Measurements from ENCODE around the gene RASGRF2. TPM values are rescaled to one million over a fixed set of nuclear protein-coding genes. Genes with fewer than 3 reads are reported as not detected.

Gene RASGRF2
- total RNA-seq, 2 experiments from 2014 or later: 0.06 to 0.13 TPM

GRCh38 chr5:81093536-81094196 lies 133.5 kb downstream of the RASGRF2 start:
- Histone ChIP-seq H3K36me3 (ENCODE audit: insufficient read depth, low read length) (no peaks in the 10 kb centered on the region), H3K4me1 (ENCODE audit: insufficient read depth, low read length, poor library complexity, severe bottlenecking) (no peaks in the 10 kb centered on the region), H4K20me1 (ENCODE audit: insufficient read depth, low read length) (no peaks in the 10 kb centered on the region), H3K79me2 (ENCODE audit: insufficient read depth, low read depth, low read length) (no peaks in the 10 kb centered on the region), H3K4me3 (ENCODE audit: low read depth, low read length, poor library complexity, severe bottlenecking) (no peak overlapping the region), H3K9me2 (ENCODE audit: insufficient read depth, low read length) (no peaks in the 10 kb centered on the region), H2AFZ (ENCODE audit: low read length) (0 out of 2 replicates have a peak overlapping the region, but pooled peaks have one; percentile 0), H3K4me2 (ENCODE audit: low read length) (no peak overlapping the region), H3K27ac (ENCODE audit: low read depth, low read length, poor library complexity, severe bottlenecking) (no peak overlapping the region), H3K9me3 (ENCODE audit: low read length) (no peaks in the 10 kb centered on the region)
- no peak for DNase-seq (ENCODE audit: low spot score)
- ChIA-PET POLR2A (interaction anchor here (0.5 kb wide), 2 partner anchors 20 to 499 kb away, joined by 3 to 4 read pairs; no protein-coding TSS in a partner anchor), CTCF (ENCODE audit: unreplicated experiment) (no interaction called here)
- no TSS peak for BruUV-seq (replicated peaks)
- intact Hi-C loops (cut with micrococcal nuclease; ENCODE audit: unreplicated experiment): no loop called here
- TF ChIP-seq EZH2phosphoT487 (IDR thresholded peaks at IDR 0.05; ENCODE audit: borderline replicate concordance, low read depth, low read length) (no peak), CTCF (conservative IDR thresholded peaks at IDR 0.05; ENCODE audit: low read length) (no peak)

GRCh38 chr5:81095835-81096234 lies 135.7 kb downstream of the RASGRF2 start:
- Histone ChIP-seq H3K36me3 (ENCODE audit: insufficient read depth, low read length) (no peaks in the 10 kb centered on the region), H3K79me2 (ENCODE audit: insufficient read depth, low read depth, low read length) (no peaks in the 10 kb centered on the region), H4K20me1 (ENCODE audit: insufficient read depth, low read length) (no peaks in the 10 kb centered on the region), H3K27ac (ENCODE audit: low read depth, low read length, poor library complexity, severe bottlenecking) (no peak overlapping the region), H3K9me3 (ENCODE audit: low read length) (no peaks in the 10 kb centered on the region), H3K4me3 (ENCODE audit: low read depth, low read length, poor library complexity, severe bottlenecking) (no peak overlapping the region), H3K4me2 (ENCODE audit: low read length) (no peak overlapping the region), H3K4me1 (ENCODE audit: insufficient read depth, low read length, poor library complexity, severe bottlenecking) (no peaks in the 10 kb centered on the region), H3K9me2 (ENCODE audit: insufficient read depth, low read length) (no peaks in the 10 kb centered on the region), H2AFZ (ENCODE audit: low read length) (no peak overlapping the region)
- ChIA-PET CTCF (ENCODE audit: unreplicated experiment) (no interaction called here), POLR2A (interaction anchor here (1.7 kb wide), 1 partner anchor 10 kb away, joined by 7 read pairs; no protein-coding TSS in a partner anchor)
- intact Hi-C loops (cut with micrococcal nuclease; ENCODE audit: unreplicated experiment): no loop called here
- TF ChIP-seq CTCF (conservative IDR thresholded peaks at IDR 0.05; ENCODE audit: low read length) (no peak), EZH2phosphoT487 (IDR thresholded peaks at IDR 0.05; ENCODE audit: borderline replicate concordance, low read depth, low read length) (no peak)
- DNase-seq (ENCODE audit: low spot score): no peak
- BruUV-seq (replicated peaks): no TSS peak

- H3K27ac ChIP-seq (ENCODE audit: low read depth, low read length, poor library complexity, severe bottlenecking): no peak overlapping the region
- no peak overlapping the region for H3K4me3 ChIP-seq (ENCODE audit: low read depth, low read length, poor library complexity, severe bottlenecking)
- H3K36me3 ChIP-seq (ENCODE audit: insufficient read depth, low read length): no peaks in the 10 kb centered on the region
- H3K4me1 ChIP-seq (ENCODE audit: insufficient read depth, low read length, poor library complexity, severe bottlenecking): no peaks in the 10 kb centered on the region
- TF ChIP-seq EZH2phosphoT487 (IDR thresholded peaks at IDR 0.05; ENCODE audit: borderline replicate concordance, low read depth, low read length) (no peak), CTCF (conservative IDR thresholded peaks at IDR 0.05; ENCODE audit: low read length) (no peak)
- intact Hi-C loops (cut with micrococcal nuclease; ENCODE audit: unreplicated experiment): no loop called here
- no peaks in the 10 kb centered on the region for H4K20me1 ChIP-seq (ENCODE audit: insufficient read depth, low read length)
- CTCF ChIA-PET (ENCODE audit: unreplicated experiment): no interaction called here
- H3K79me2 ChIP-seq (ENCODE audit: insufficient read depth, low read depth, low read length): no peaks in the 10 kb centered on the region
- DNase-seq (ENCODE audit: low spot score): no peak
- no TSS peak for BruUV-seq (replicated peaks)
- H3K9me3 ChIP-seq (ENCODE audit: low read length): no peaks in the 10 kb centered on the region
- no peak overlapping the region for H3K4me2 ChIP-seq (ENCODE audit: low read length)
- H3K9me2 ChIP-seq (ENCODE audit: insufficient read depth, low read length): no peaks in the 10 kb centered on the region
- H2AFZ ChIP-seq (ENCODE audit: low read length): no peak overlapping the region
- POLR2A ChIA-PET: interaction anchor here (1.2 kb wide), 1 partner anchor 10 kb away, joined by 3 read pairs; no protein-coding TSS in a partner anchor
Measured at GRCh38 chr5:81097713-81098112, 137.6 kb downstream of the RASGRF2 start.
